GM12801 (cell line): ENCODE results near the gene TMEM129.

Source experiments
- CTCF ChIP-seq: IDR thresholded peaks from one replicate; pipeline ENCODE4 v1.5.1; 2011; ENCODE audit warnings: control low read depth; ENCODE audit not compliant: insufficient read length; ENCODE audit errors: extremely low read depth

The TMEM129 gene

GRCh38 chr4:1766106-1767060, 45.3 kb upstream of the TMEM129 start:
- no peak for TF ChIP-seq CTCF

DNA sequence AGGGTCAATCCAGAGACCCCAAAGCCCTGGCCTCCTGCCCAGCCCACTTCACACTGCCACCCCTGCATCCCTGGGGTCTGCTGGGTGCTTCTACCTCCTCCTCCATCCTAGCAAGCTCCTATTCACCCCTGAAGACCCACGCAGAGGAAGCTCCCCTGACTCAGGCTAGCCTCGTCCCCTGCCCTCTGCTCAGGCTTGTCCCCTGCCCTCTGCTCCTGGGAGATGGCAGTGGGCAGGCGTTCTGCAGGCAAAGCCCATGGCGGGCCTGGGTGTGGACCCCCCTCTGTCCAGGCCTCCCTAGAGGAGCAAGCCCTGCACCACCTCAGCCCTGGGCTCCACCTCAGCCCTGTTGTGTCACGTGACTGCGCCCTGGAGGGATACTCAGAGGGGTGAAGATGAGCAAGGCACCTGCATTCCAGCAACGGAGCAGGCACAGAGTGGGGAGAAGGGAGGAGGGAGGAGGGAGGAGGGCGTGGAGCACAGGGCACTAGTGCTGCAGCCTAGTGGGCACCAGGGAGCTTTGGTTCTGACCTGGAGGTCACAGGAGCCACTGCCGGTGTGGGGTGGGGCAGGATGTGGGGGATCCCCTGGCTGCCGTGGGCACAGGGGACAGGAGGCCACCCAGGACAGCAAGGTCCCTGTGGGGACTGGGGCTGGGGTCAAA, 44.4 kb upstream of the TMEM129 start:
- no peak for TF ChIP-seq CTCF

DNA sequence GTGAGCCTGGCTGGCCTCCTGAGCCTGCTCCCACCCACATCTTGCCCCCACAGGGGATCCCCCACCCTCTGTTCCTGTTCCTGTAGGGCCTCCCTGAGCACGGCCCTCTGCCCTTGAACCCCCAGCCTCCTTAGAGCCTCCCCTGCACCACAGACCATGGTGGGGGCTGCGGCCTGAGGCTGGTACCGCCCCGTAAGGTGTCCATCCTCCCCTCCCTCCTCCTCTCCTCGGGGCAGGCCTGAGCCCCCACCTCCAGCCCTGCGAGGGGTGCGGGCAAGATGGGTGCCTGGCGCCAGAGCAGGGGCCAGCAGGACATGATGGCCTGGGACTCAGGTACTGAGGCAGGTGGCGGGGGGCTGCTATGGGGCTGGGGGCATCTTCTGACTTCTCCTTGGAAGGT, 43.5 kb upstream of the TMEM129 start:
- no peak for TF ChIP-seq CTCF

- no peak for TF ChIP-seq CTCF
Measured at GRCh38 chr4:1763550-1764080, 42.5 kb upstream of the TMEM129 start.

- TF ChIP-seq CTCF = no peak
Measured at GRCh38 chr4:1763070-1763549, 42.0 kb upstream of the TMEM129 start.

DNA sequence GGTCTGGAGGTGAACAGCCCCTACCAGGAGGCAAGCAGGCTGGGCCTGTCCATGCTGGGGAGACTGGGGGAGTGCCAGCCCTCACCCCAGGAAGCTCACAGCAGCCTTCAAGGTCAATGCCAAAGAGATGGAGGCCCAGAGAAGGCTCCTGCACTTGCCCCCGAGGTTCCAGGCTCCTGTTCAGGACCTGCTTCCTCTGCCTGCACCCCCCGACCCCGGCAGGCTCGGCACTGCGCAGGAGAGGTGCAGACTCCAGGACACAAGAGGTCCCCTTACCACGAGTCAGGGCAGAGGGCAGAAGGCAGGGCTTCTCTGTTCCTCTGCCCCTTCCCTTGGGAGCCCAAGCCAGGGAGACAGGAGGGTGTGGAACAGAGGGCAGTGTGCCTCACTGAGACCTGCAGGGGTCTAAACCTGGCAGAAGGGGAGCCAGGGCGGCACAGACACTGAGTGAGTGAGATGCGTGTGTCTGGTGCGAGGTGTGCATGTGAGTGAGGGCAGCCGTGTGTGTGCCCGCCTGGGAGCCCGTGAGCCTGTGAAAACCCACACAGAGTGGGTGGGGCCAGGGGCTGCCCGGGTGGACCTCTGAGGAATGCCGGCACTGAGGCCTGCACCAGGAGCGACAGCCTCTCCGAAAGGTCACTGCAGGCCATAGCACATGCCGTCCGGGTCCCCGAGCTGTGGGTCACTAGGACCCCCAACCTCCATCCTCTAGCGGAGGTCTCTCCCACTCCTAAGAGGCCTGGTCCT, 41.3 kb upstream of the TMEM129 start:
- TF ChIP-seq CTCF = no peak

- TF ChIP-seq CTCF = no peak
Measured at GRCh38 chr4:1761130-1761689, 40.1 kb upstream of the TMEM129 start.
